A549 (cell line): ENCODE measurements around the gene RLBP1. TPM values are rescaled to one million over a fixed set of nuclear protein-coding genes. Genes with fewer than 3 reads are reported as not detected.

Experiments
- ATAC-seq, 2 experiments: fragments of 200-7000 bp in 1 of 2; fragments of >200 bp in 1 of 2; cut with Nextera tagmentation in 1 of 2; cut with Tn5 transposase in 1 of 2; 3 replicates each; pipeline versions ENCODE4 v1.8.0 to v1.9.1; 2018 to 2020; ENCODE audit warnings: mild to moderate bottlenecking in 1 of 2, moderate library complexity in 1 of 2
- CTCF ChIA-PET: fragments of 300-600 bp; sonication (Branson Sonifier 250); formaldehyde crosslinking; extraction: SDS; loops from one replicate; lab custom pipeline; 2021; ENCODE audit warnings: antibody characterized with exemption, inconsistent platforms; lab: Yijun Ruan, JAX
- POLR2A ChIA-PET: fragments of 350-600 bp; formaldehyde crosslinking; extraction: SDS; loops from one replicate; lab custom pipeline; 2021; ENCODE audit warnings: antibody characterized with exemption, inconsistent platforms; lab: Yijun Ruan, JAX
- DNase-seq, 2 experiments: peaks; one replicate each; pipeline versions ENCODE4 v3.0.0 to v3.0.0-alpha.2; 2011 to 2016; ENCODE audit warnings: low read depth in 1 of 2, low spot score in 1 of 2
- FAIRE-seq: peaks from 2 replicates; lab custom pipeline; 2011; peaks lifted over from hg19 to GRCh38; lab: Jason Lieb, UNC
- H3K27ac ChIP-seq, 2 experiments: fragments of >200 bp; sonication (Bioruptor Twin); formaldehyde crosslinking; 3 replicates each; pipeline ENCODE4 v1.5.1; 2016 to 2017
- H3K4me1 ChIP-seq: fragments of >200 bp; sonication (Bioruptor Twin); formaldehyde crosslinking; 3 replicates; pipeline ENCODE4 v1.6.1; 2016
- H3K4me2 ChIP-seq: fragments of >200 bp; sonication (Bioruptor Twin); formaldehyde crosslinking; 3 replicates; pipeline ENCODE4 v1.6.1; 2016
- H3K4me3 ChIP-seq: fragments of >200 bp; sonication (Bioruptor Twin); formaldehyde crosslinking; 3 replicates; pipeline ENCODE4 v1.5.1; 2016
- H3K9me3 ChIP-seq: fragments of >200 bp; sonication (Bioruptor Twin); formaldehyde crosslinking; 3 replicates; pipeline ENCODE4 v1.6.1; 2016
- BHLHE40 ChIP-seq: IDR thresholded peaks from 2 replicates; pipeline ENCODE4 v1.6.1; 2012; ENCODE audit warnings: low read depth, low read length, inconsistent platforms
- CBX8 ChIP-seq: fragments of 200-600 bp; sonication (generic); IDR thresholded peaks from 2 replicates; pipeline ENCODE4 v1.6.1; 2016
- CHD4 ChIP-seq: fragments of 200-600 bp; sonication (generic); IDR thresholded peaks from 2 replicates; pipeline ENCODE4 v1.6.1; 2016; ENCODE audit warnings: antibody characterized with exemption, mild to moderate bottlenecking, borderline replicate concordance
- CTCF ChIP-seq: fragments of >200 bp; sonication (Bioruptor Twin); formaldehyde crosslinking; IDR thresholded peaks from 3 replicates; pipeline ENCODE4 v1.5.1; 2016
- E2F6 ChIP-seq: IDR thresholded peaks from 2 replicates; pipeline ENCODE4 v1.6.1; 2012; ENCODE audit warnings: low read depth, borderline replicate concordance
- EHF ChIP-seq: fragments of 250-450 bp; sonication (Bioruptor Pico); IDR thresholded peaks from 2 replicates; pipeline ENCODE4 v1.5.0; 2020; ENCODE audit warnings: mild to moderate bottlenecking
- EP300 ChIP-seq, 2 experiments: fragments of >200 bp; sonication (Bioruptor Twin); formaldehyde crosslinking; IDR thresholded peaks; 2 replicates in 1 of 2; 3 replicates in 1 of 2; pipeline ENCODE4 v1.6.1; 2016 to 2017
- HDAC2 ChIP-seq: fragments of 200-600 bp; sonication (generic); IDR thresholded peaks from 2 replicates; pipeline ENCODE4 v1.6.1; 2016
- HEYL ChIP-seq: fragments of 250-450 bp; sonication (Bioruptor Pico); IDR thresholded peaks from 2 replicates; pipeline ENCODE4 v1.8.0; 2021; ENCODE audit warnings: mild to moderate bottlenecking, moderate library complexity
- HOXA7 ChIP-seq: fragments of 250-450 bp; sonication (Bioruptor Pico); IDR thresholded peaks from 2 replicates; pipeline ENCODE4 v1.5.0; 2020; ENCODE audit warnings: mild to moderate bottlenecking, moderate library complexity
- JUN ChIP-seq, 2 experiments: fragments of >200 bp; sonication (Bioruptor Twin); formaldehyde crosslinking; IDR thresholded peaks; 2 replicates in 1 of 2; 3 replicates in 1 of 2; pipeline ENCODE4 v1.6.1; 2016 to 2017
- KDM5A ChIP-seq: fragments of 200-600 bp; sonication (generic); IDR thresholded peaks from 2 replicates; pipeline ENCODE4 v1.6.1; 2016; ENCODE audit warnings: antibody characterized with exemption, mild to moderate bottlenecking
- MAX ChIP-seq: IDR thresholded peaks from 2 replicates; pipeline ENCODE4 v1.6.1; 2012
- NPAS2 ChIP-seq: fragments of 250-450 bp; sonication (Bioruptor Pico); IDR thresholded peaks from 2 replicates; pipeline ENCODE4 v1.8.0; 2022; ENCODE audit warnings: mild to moderate bottlenecking, moderate library complexity, borderline replicate concordance
- NR3C1 ChIP-seq: fragments of >200 bp; sonication (Bioruptor Twin); formaldehyde crosslinking; IDR thresholded peaks from 3 replicates; pipeline ENCODE4 v1.6.1; 2017
- POLR2AphosphoS2 ChIP-seq: conservative IDR thresholded peaks from 2 replicates; pipeline ENCODE4 v1.6.1; 2012; ENCODE audit warnings: low read length, improper control_type of control experiment, inconsistent platforms
- RARB ChIP-seq: fragments of 250-450 bp; sonication (Bioruptor Pico); IDR thresholded peaks from 2 replicates; pipeline ENCODE4 v1.8.0; 2021; ENCODE audit warnings: mild to moderate bottlenecking, moderate library complexity
- SREBF2 ChIP-seq: fragments of 450-650 bp; IDR thresholded peaks from 2 replicates; pipeline ENCODE4 v1.6.1; 2014; ENCODE audit warnings: mild to moderate bottlenecking, moderate library complexity
- TFCP2L1 ChIP-seq: fragments of 250-450 bp; sonication (Bioruptor Pico); IDR thresholded peaks from 2 replicates; pipeline ENCODE4 v1.5.0; 2021; ENCODE audit warnings: mild to moderate bottlenecking
- TP53 ChIP-seq: fragments of 250-450 bp; sonication (Bioruptor Pico); IDR thresholded peaks from 2 replicates; pipeline ENCODE4 v1.5.0; 2021; ENCODE audit warnings: mild to moderate bottlenecking, moderate library complexity
- USF2 ChIP-seq: fragments of 450-650 bp; IDR thresholded peaks from 2 replicates; pipeline ENCODE4 v1.6.1; 2014; ENCODE audit warnings: antibody characterized with exemption
- ZFP36 ChIP-seq: fragments of 450-650 bp; IDR thresholded peaks from 2 replicates; pipeline ENCODE4 v1.6.1; 2014; ENCODE audit warnings: borderline replicate concordance; ENCODE audit not compliant: partially characterized antibody
- WGBS: methylation state at CpG from one replicate; pipeline ENCODE4 v1.1.6; 2017; ENCODE audit errors: missing lambda C conversion rate; 5-methylcytosine and 5-hydroxymethylcytosine counted together
- polyA plus RNA-seq, 4 experiments: library from polyadenylated mRNA; depleted of rRNA in 3 of 4; stranded (reverse); fragments of >200 nt; fragmentation: RNase III in 1 of 4; extraction: RNeasy Plus Mini Kit Qiagen cat#74134 plus additional on column Dnase treatment in 1 of 4; gene quantifications; 2 replicates in 3 of 4; 3 replicates in 1 of 4; pipeline ENCODE4 v1.2.3, GENCODE V29; 2011 to 2017

Gene RLBP1
- polyA plus RNA-seq, 2 of the 4 experiments (the other 2 are of a cell fraction) = not detected

- Histone ChIP-seq H3K27ac (no peak overlapping the region), H3K9me3 (no peaks in the 10 kb centered on the region)
These were observed 10.5 kb upstream of the RLBP1 start for GRCh38 chr15:89231832-89232231.

GRCh38 chr15:89230277-89230676 is 8.9 kb upstream of the RLBP1 start:
- ChIA-PET CTCF (interaction anchor here (1.1 to 5.4 kb wide), 6 partner anchors 11 to 173 kb away, joined by 3 to 36 read pairs (median 6); partner anchors contain the start of gene FANCI), POLR2A (interaction anchor here (0.6 to 0.7 kb wide), 2 partner anchors 134 to 212 kb away, joined by 3 to 8 read pairs; no protein-coding TSS in a partner anchor)
- Histone ChIP-seq H3K4me1 (no peaks in the 10 kb centered on the region), H3K4me2 (no peak overlapping the region), H3K9me3 (no peaks in the 10 kb centered on the region), H3K27ac (no peak overlapping the region), H3K4me3 (no peak overlapping the region)
- DNase-seq (no peak), ATAC-seq (peak; percentile 73 to 86), FAIRE-seq (no peak)
- 38% methylated on average over 5 of the region's 5 CpGs for WGBS
- no peak for TF ChIP-seq POLR2AphosphoS2
- no peak for TF ChIP-seq HDAC2
- TF ChIP-seq EP300 (IDR thresholded peaks at IDR 0.05) = no peak
- no peak for TF ChIP-seq RARB (CRISPR knock-in tag)
- TF ChIP-seq HEYL (CRISPR knock-in tag) = no peak

More at GRCh38 chr15:89231832-89232231, 10.5 kb upstream of the RLBP1 start:
- Histone ChIP-seq H3K4me1 (no peaks in the 10 kb centered on the region), H3K4me3 (no peak overlapping the region), H3K4me2 (no peak overlapping the region)
- ATAC-seq = no peak
- no peak for FAIRE-seq
- CTCF ChIA-PET = interaction anchor here (1.1 to 5.4 kb wide), 5 partner anchors 10 to 175 kb away, joined by 3 to 36 read pairs (median 17); partner anchors contain the start of gene FANCI
- POLR2A ChIA-PET = no interaction called here
- no peak for DNase-seq
- TF ChIP-seq SREBF2 = no peak
- no peak for TF ChIP-seq E2F6

- 79% methylated on average over 7 of the region's 7 CpGs for WGBS
- DNase-seq = no peak
- TF ChIP-seq CHD4 = no peak
- TF ChIP-seq HEYL (CRISPR knock-in tag) = no peak
- no peak for TF ChIP-seq EHF (CRISPR knock-in tag)
- no peak for TF ChIP-seq NR3C1
- no peak for TF ChIP-seq ZFP36
- TF ChIP-seq NPAS2 (CRISPR knock-in tag) = no peak
- TF ChIP-seq USF2 = no peak
- Histone ChIP-seq H3K4me2 (no peak overlapping the region), H3K9me3 (no peaks in the 10 kb centered on the region), H3K4me1 (no peaks in the 10 kb centered on the region), H3K27ac (no peak overlapping the region), H3K4me3 (no peak overlapping the region)
- POLR2A ChIA-PET = no interaction called here
- 0 out of 6 replicates have a peak, but pooled peaks of 1 of the 2 experiments have one; percentile 37 for ATAC-seq
- CTCF ChIA-PET = interaction anchor here (1.2 to 6.5 kb wide), 5 partner anchors 10 to 56 kb away, joined by 4 to 70 read pairs (median 5); partner anchors contain the start of gene FANCI
- no peak for FAIRE-seq
These were observed 6.0 kb upstream of the RLBP1 start for GRCh38 chr15:89227425-89227824.

GRCh38 chr15:89226359-89227221 is 5.2 kb upstream of the RLBP1 start:
- DNase-seq (no peak), FAIRE-seq (no peak), ATAC-seq (no peak)
- TF ChIP-seq USF2 (no peak), CBX8 (no peak), JUN (IDR thresholded peaks at IDR 0.05) (no peak), MAX (no peak), KDM5A (no peak), RARB (CRISPR knock-in tag) (no peak), EHF (CRISPR knock-in tag) (no peak), NR3C1 (no peak), BHLHE40 (no peak), CTCF (no peak), TFCP2L1 (no peak), TP53 (CRISPR knock-in tag) (no peak), HOXA7 (no peak)
- Histone ChIP-seq H3K27ac (no peak overlapping the region), H3K4me3 (no peak overlapping the region), H3K4me1 (no peaks in the 10 kb centered on the region), H3K4me2 (no peak overlapping the region), H3K9me3 (no peaks in the 10 kb centered on the region)
- 71% methylated on average over 14 of the region's 14 CpGs for WGBS
- ChIA-PET CTCF (interaction anchor here (1.3 to 6.5 kb wide), 4 partner anchors 10 to 49 kb away, joined by 3 to 70 read pairs (median 6); no protein-coding TSS in a partner anchor), POLR2A (no interaction called here)
